Hematopoietic multipotent progenitor cell treated with erythropoietin and hydrocortisone succinate and interleukin-3 and kit ligand, for 6 days (in vitro differentiated cells): ENCODE results near the gene HOXD13.

Experiments
- DNase-seq: peaks from one replicate; pipeline ENCODE4 v3.0.0-alpha.2; 2015

The HOXD13 gene

DNA sequence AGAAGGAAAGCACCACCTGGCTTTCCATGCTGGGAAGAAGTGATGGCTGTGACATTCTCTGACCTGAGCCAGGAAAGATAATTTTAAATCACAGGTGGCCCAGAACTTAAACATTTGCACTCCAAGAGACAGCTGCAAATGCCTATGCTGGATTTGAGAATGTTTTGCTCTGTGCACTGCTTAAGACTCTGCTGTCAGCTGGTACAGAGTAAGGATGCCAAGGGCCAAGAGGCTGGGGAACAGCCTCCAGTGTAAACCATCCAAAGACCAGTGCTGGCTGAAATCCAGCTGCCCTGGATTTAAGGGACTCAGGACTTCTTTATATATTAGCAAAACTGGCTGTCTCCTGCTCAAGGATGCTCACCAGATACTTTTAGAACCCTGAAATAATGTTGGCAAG lies 40.9 kb downstream of the HOXD13 start:
- DNase-seq: no peak

DNA sequence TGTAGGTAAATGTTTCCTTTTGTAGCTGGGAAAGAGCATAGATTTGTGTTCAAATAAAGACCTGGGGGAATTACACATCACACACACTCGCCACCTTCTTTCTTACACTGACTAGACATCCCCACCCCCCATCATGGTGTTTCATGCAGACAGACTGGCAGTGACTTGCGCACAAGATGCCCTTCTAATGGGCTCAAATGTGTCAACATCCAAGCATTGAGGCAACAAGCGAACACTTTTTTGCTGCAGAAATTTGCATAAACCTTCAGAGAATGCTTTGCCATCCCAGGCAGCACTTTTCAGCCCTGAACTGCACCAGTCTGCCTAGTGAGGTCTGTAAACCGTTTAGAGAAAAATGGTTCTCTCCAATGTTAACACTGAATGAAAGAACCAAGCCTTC lies 41.5 kb downstream of the HOXD13 start:
- DNase-seq: no peak

DNA sequence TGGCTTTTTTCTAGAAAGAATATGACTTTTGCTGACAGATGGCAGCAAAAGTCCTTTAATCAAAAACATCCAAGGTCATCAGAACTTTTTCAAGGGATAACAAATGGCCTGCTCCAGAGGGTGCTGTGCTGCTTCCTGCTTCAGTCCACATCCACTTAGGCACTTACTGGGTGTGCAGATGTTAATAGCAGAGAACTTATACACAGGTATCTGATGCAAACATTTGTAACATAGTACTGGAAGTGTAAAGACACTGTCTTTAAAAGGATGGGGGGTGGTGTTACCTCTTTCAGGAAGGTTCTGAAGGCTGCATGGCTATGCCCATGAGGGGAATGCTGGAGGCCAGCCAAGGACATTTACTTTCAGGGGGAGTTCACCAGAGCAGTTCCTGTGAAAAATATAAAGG lies 42.5 kb downstream of the HOXD13 start:
- no peak for DNase-seq

DNA sequence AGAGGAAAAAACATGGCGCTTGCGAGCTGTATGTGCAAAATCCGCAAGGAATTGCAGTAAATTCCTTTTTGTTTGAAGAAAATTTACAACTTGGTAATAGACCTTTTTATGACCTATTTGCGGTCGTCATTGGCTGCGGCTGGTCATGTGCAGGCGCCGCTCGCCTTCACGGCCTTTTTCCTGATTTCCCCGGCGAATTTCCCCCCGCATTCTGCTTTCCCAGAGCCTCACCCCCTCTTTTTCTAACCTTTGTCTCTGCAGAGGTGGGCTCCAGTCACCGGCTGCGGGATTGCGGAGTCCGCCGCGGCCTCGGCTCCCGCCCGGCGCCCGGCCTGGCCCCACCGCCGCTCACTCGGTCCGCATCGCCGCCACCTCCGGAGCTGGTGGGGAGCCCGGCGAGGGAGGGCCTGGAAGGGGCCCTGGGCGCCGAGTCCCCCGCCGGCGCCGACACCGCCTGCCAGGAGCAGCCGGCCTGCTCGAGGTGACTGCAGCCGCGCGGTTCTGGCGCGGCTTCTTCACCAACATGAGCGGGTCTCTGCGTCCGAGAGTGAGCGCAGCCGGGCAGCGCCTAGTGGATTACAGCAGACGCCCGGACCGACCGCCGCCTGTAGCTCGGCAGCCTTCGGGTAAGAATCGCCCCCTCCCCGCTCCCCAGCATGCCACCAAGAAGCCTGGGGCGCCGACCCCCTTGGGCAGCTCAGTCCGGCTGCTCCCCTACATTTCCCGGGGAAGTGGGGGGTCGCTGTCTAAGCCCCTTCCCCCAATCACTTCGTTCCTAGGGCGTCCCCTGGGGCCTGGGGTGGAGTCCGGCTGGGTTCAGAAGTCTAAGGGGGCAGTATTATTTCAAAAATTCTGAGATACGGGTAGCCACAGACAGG lies 44.1 kb downstream of the HOXD13 start:
- no peak for DNase-seq

DNA sequence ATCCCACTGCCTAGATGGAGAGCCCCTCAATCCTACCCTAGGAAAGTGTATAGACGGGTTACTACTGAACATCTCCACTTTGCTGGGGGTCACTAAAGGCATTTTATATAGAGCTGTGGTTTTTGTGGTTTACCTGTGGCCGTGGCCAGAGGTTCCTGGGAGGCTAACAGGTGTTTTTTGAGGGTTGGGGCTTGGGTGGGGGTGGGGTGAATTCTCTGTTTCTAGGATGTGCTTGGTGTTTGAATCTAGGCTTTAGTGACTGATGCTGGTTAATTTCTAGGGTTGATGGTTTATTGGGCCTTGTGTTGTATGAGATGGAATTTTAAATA lies 44.7 kb downstream of the HOXD13 start:
- DNase-seq: no peak

DNA sequence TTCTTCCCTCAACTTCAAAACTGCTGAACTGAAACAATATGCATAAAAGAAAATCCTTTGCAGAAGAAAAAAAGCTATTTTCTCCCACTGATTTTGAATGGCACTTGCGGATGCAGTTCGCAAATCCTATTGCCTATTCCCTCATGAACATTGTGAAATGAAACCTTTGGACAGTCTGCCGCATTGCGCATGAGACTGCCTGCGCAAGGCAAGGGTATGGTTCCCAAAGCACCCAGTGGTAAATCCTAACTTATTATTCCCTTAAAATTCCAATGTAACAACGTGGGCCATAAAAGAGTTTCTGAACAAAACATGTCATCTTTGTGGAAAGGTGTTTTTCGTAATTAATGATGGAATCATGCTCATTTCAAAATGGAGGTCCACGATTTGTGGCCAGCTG lies 45.4 kb downstream of the HOXD13 start:
- DNase-seq: no peak

DNA sequence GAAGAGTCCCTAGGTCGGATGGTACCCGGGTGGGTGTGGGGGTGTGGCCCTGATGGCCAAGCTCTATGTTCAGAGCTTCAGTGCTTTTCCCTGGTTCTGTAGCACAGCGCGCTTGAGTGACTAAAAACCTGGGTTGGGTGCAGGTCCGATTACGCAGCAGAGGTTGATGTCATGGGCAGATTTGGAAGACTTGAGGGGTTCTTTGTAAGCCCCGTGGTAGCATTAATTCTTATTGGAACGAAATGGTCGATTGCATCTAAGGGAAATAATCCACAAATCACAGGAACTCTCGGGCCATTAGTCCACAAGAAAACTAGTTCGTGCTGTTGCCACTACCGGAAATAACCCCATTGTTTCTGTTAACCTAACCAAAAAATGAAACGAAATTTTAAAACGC lies 46.0 kb downstream of the HOXD13 start:
- no peak for DNase-seq

DNA sequence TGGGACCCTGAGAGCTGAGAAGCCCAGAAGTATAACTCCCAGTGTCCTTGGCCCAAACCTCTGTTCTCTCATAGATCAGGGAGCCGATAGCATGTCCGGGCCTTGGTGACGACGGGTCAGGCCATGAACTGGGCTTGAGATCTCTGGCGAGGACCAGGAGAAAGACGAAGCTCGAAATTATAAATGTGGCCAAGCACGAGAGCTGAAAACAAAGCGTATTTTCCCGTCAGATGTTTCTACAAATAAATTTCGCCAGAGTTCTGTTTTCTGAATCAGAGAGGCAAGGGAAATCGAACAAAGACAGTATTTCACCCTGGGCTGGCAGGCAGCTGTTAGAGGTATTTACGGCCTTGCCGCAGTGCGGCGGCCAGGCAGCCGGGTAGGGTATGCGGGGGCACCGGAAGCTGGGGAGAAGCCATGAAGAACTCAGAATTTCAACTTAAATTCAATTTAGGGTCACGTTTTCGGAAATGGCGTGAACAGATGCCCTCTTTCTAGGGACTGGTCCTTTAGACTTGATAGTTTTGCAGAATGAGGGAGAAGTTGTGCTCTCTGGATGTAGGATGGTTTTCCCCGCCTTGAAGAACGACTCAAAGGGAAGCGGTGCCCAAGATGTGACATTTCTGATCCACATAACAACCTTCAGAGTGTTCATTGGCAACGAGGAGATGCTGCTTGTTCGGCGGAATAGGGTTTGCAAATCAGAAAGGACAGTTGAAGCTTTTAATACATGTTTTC lies 46.6 kb downstream of the HOXD13 start:
- DNase-seq: no peak

DNA sequence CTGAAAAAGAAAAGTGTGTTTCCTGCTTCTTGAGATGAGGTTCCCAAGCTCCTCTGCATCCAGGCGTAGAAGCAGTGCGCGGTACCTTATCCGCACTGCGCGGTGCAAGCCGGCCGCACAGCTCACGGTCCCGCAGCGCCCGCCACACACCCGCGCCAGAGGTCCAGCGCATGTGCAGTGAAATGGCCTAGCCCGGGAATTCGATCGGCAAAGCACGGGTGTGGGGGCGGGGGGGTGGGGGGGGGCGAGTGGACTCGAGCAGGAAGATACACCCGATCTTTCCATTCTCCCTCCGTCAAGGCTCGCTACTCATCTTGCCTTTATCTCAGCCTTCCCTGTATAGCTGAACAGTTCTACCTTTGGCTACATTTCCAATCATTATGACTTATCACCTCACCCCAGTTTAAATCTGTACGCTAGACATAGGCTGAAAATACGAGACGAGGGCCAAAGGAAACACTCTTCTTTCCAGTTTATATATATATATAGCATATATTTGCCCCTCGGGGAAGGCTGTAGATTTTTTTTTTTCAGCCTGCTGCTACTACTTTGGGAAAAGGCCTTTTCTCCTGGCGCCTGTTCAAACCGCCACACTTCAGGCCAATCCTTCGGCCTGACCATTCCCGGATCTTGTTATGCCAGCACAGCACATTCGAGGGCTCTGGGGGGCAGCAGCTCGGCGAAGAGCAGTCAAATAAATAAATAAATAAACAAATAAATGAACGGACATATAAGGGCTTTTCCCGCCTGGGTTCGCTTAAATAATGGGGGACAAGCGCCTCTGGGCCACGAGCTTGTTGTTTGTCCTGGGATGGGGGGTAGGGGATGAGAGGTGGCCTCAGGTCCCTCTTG lies 47.4 kb downstream of the HOXD13 start:
- DNase-seq: no peak

DNA sequence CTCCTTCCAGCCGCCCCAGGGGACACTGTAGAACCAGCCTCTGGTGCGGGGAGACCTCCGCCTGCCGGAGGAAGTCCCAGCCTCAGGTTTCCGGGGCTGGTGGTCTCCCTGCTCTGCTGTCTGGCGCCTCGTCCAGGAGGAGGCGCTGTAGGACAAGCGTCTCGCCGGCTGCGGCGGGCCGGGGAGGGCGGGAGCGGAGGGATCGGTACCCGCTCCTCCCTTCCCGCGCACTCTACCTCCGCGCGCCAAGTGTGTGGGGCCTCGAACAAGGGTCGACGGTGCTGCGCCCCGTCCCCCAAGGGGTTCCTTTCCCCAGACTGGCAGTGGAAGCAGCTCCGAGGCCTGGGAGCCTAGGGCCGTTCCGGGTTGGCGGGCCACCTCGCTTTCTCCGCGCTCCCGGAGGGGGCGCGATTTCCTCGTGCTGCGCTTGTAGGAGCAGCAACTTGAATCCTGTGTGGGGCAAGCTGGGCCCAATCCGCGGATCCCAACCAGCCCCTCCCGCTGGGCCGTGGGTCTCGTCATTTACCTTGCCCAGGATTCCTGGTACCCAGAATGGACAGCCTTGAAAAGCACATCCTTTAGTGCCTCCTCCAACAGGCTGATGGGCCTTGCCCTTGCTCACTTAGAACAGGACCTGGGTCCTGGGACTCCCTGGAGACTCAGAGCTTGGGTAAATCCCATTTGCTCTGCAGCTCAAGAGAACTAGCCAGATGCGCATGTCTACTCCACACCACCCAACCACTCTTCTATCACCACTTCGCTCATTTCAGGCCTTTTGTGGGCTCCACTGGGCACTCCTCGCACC lies 48.2 kb downstream of the HOXD13 start:
- DNase-seq: peak; percentile 77

DNA sequence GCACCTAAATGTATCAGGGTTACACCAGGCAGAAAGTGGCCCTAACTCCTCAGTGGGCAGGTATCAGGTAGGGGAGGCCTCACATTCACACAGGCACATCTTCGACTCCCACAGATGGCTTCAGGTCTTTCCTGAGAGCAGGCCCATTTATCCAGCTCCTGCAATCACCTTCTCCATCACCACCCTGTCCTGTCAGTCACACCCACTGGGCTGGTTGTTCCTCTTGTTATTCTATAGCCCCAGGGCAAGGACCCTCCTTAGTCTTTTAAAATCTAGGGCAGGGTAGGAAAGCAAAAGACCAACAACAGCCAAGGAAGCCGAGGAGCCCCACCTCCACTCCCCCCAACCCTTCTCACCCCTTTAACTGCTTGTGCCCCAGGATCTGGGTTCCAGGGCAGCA lies 49.8 kb downstream of the HOXD13 start:
- no peak for DNase-seq
